HEK293 (cell line): ENCODE results near the gene FMNL3.

Source experiments
- CTCF ChIA-PET: fragments of 350-600 bp; formaldehyde crosslinking; extraction: SDS; loops from one replicate; lab custom pipeline; 2021; ENCODE audit warnings: antibody characterized with exemption; lab: Yijun Ruan, JAX
- POLR2A ChIA-PET: fragments of 300-600 bp; formaldehyde crosslinking; extraction: SDS; loops from one replicate; lab custom pipeline; 2020; ENCODE audit warnings: antibody characterized with exemption, inconsistent platforms; lab: Yijun Ruan, JAX
- H3K27ac ChIP-seq: fragments of 200-500 bp; sonication (Bioruptor generic); 2 replicates; pipeline ENCODE4 v1.5.1; 2014; ENCODE audit warnings: low read depth, low read length, control low read depth, inconsistent platforms; ENCODE audit errors: extremely low read depth
- H3K36me3 ChIP-seq, 2 experiments: fragments of 200-500 bp in 1 of 2; sonication (Bioruptor generic) in 1 of 2; 1 replicate in 1 of 2; 2 replicates in 1 of 2; pipeline ENCODE4 v1.5.1; 2014 to 2017; ENCODE audit warnings: inconsistent platforms in 2 of 2, low read length in 2 of 2; ENCODE audit not compliant: control insufficient read depth in 2 of 2, insufficient read depth in 1 of 2
- H3K4me1 ChIP-seq: fragments of 200-500 bp; sonication (Bioruptor generic); 2 replicates; pipeline ENCODE4 v1.5.1; 2014; ENCODE audit warnings: mild to moderate bottlenecking, low read length, inconsistent platforms; ENCODE audit not compliant: control insufficient read depth, insufficient read depth
- H3K4me3 ChIP-seq: 2 replicates; pipeline ENCODE4 v1.5.1; 2011; ENCODE audit warnings: low read depth, mild to moderate bottlenecking, control low read depth, low read length, moderate library complexity
- H3K9me3 ChIP-seq: fragments of 200-500 bp; sonication (Bioruptor generic); 2 replicates; pipeline ENCODE4 v1.5.1; 2014; ENCODE audit warnings: low read depth, low read length, inconsistent platforms; ENCODE audit not compliant: control insufficient read depth, insufficient read depth
- BCL11B ChIP-seq: fragments of 450-650 bp; formaldehyde crosslinking; IDR thresholded peaks from 2 replicates; pipeline ENCODE4 v1.5.1; 2016; ENCODE audit warnings: low read depth, missing biosample characterization, missing genetic modification characterization
- EGR2 ChIP-seq: fragments of 450-650 bp; formaldehyde crosslinking; IDR thresholded peaks from 2 replicates; pipeline ENCODE4 v1.5.1; 2016; ENCODE audit warnings: low read depth, missing biosample characterization, missing genetic modification characterization
- IKZF3 ChIP-seq: fragments of 450-650 bp; IDR thresholded peaks from 2 replicates; pipeline ENCODE4 v1.5.0; 2018; ENCODE audit warnings: missing biosample characterization, mild to moderate bottlenecking, missing genetic modification characterization, moderate library complexity
- KLF10 ChIP-seq: fragments of 450-650 bp; IDR thresholded peaks from 2 replicates; pipeline ENCODE4 v1.5.1; 2018; ENCODE audit warnings: missing biosample characterization, mild to moderate bottlenecking, missing genetic modification characterization
- KLF7 ChIP-seq: fragments of 450-650 bp; formaldehyde crosslinking; IDR thresholded peaks from 2 replicates; pipeline ENCODE4 v1.5.1; 2016; ENCODE audit warnings: missing biosample characterization, missing genetic modification characterization, borderline replicate concordance
- KLF8 ChIP-seq: fragments of 450-650 bp; formaldehyde crosslinking; IDR thresholded peaks from 2 replicates; pipeline ENCODE4 v1.5.1; 2016; ENCODE audit warnings: missing biosample characterization, missing genetic modification characterization
- REST ChIP-seq: fragments of 450-650 bp; formaldehyde crosslinking; IDR thresholded peaks from 2 replicates; pipeline ENCODE4 v1.5.1; 2016; ENCODE audit warnings: missing biosample characterization, missing genetic modification characterization
- SCRT1 ChIP-seq: fragments of 450-650 bp; formaldehyde crosslinking; IDR thresholded peaks from 2 replicates; pipeline ENCODE4 v1.5.1; 2016; ENCODE audit warnings: missing biosample characterization, missing genetic modification characterization, borderline replicate concordance
- SCRT2 ChIP-seq: fragments of 450-650 bp; formaldehyde crosslinking; IDR thresholded peaks from 2 replicates; pipeline ENCODE4 v1.5.1; 2016; ENCODE audit warnings: missing biosample characterization, missing genetic modification characterization
- TRIM28 ChIP-seq: IDR thresholded peaks from 2 replicates; pipeline ENCODE4 v1.6.1; 2011; ENCODE audit warnings: low read length, control low read depth, borderline replicate concordance
- ZBTB11 ChIP-seq: fragments of 450-650 bp; formaldehyde crosslinking; conservative IDR thresholded peaks from 2 replicates; pipeline ENCODE4 v1.5.1; 2016; ENCODE audit warnings: low read depth, missing biosample characterization, missing genetic modification characterization
- ZBTB17 ChIP-seq: fragments of 450-650 bp; formaldehyde crosslinking; IDR thresholded peaks from 2 replicates; pipeline ENCODE4 v1.5.1; 2016; ENCODE audit warnings: missing biosample characterization, missing genetic modification characterization
- ZBTB48 ChIP-seq: fragments of 450-650 bp; formaldehyde crosslinking; IDR thresholded peaks from 2 replicates; pipeline ENCODE4 v1.5.1; 2016; ENCODE audit warnings: missing biosample characterization, missing genetic modification characterization
- ZNF10 ChIP-seq: fragments of 450-650 bp; formaldehyde crosslinking; IDR thresholded peaks from 2 replicates; pipeline ENCODE4 v1.5.1; 2017; ENCODE audit warnings: missing biosample characterization, missing genetic modification characterization
- ZNF2 ChIP-seq: fragments of 450-650 bp; formaldehyde crosslinking; IDR thresholded peaks from 2 replicates; pipeline ENCODE4 v1.5.1; 2016; ENCODE audit warnings: missing biosample characterization, missing genetic modification characterization
- ZNF221 ChIP-seq: fragments of 450-650 bp; formaldehyde crosslinking; IDR thresholded peaks from 2 replicates; pipeline ENCODE4 v1.5.1; 2017; ENCODE audit warnings: missing biosample characterization, missing genetic modification characterization, borderline replicate concordance
- ZNF24 ChIP-seq: fragments of 450-650 bp; formaldehyde crosslinking; IDR thresholded peaks from 2 replicates; pipeline ENCODE4 v1.5.1; 2016; ENCODE audit warnings: missing biosample characterization, missing genetic modification characterization
- ZNF302 ChIP-seq: fragments of 450-650 bp; formaldehyde crosslinking; IDR thresholded peaks from 2 replicates; pipeline ENCODE4 v1.5.1; 2016; ENCODE audit warnings: missing biosample characterization, missing genetic modification characterization, low read depth
- ZNF335 ChIP-seq: fragments of 450-650 bp; formaldehyde crosslinking; conservative IDR thresholded peaks from 2 replicates; pipeline ENCODE4 v1.5.1; 2016; ENCODE audit warnings: missing biosample characterization, missing genetic modification characterization
- ZNF394 ChIP-seq: fragments of 450-650 bp; formaldehyde crosslinking; IDR thresholded peaks from 2 replicates; pipeline ENCODE4 v1.5.1; 2016; ENCODE audit warnings: missing biosample characterization, missing genetic modification characterization, mild to moderate bottlenecking, moderate library complexity, borderline replicate concordance
- ZNF600 ChIP-seq: fragments of 450-650 bp; formaldehyde crosslinking; IDR thresholded peaks from 2 replicates; pipeline ENCODE4 v1.5.1; 2016; ENCODE audit warnings: missing biosample characterization, missing genetic modification characterization
- ZNF660 ChIP-seq: fragments of 450-650 bp; IDR thresholded peaks from 2 replicates; pipeline ENCODE4 v1.5.1; 2018; ENCODE audit warnings: missing biosample characterization, mild to moderate bottlenecking, missing genetic modification characterization
- ZNF692 ChIP-seq: fragments of 450-650 bp; formaldehyde crosslinking; IDR thresholded peaks from 2 replicates; pipeline ENCODE4 v1.5.1; 2016; ENCODE audit warnings: missing biosample characterization, missing genetic modification characterization
- ZNF785 ChIP-seq: fragments of 450-650 bp; formaldehyde crosslinking; IDR thresholded peaks from 2 replicates; pipeline ENCODE4 v1.5.1; 2016; ENCODE audit warnings: missing biosample characterization, missing genetic modification characterization
- ZSCAN18 ChIP-seq: fragments of 450-650 bp; formaldehyde crosslinking; IDR thresholded peaks from 2 replicates; pipeline ENCODE4 v1.5.1; 2016; ENCODE audit warnings: missing biosample characterization, missing genetic modification characterization
- ZSCAN30 ChIP-seq: fragments of 450-650 bp; IDR thresholded peaks from 2 replicates; pipeline ENCODE4 v1.5.1; 2018; ENCODE audit warnings: missing biosample characterization, mild to moderate bottlenecking, missing genetic modification characterization, moderate library complexity

The FMNL3 gene

GRCh38 chr12:49740930-49741881 lies 34.0 kb upstream of the FMNL3 start, which contains the start of gene TMBIM6:
TMBIM6 (plus strand) TSS chr12:49741557; CDS start chr12:49752494, 10,937 bp downstream.
- peaks cover 11% of the 10 kb centered on the region for H3K4me1 ChIP-seq
- TF ChIP-seq ZNF221 (tag by site-specific recombination) (no peak), ZBTB17 (peak; percentile 100), ZNF660 (peak; percentile 70), IKZF3 (tag by site-specific recombination) (0 out of 2 replicates have a peak, but pooled peaks have one; percentile 8), ZNF600 (tag by site-specific recombination) (peak; percentile 95), KLF10 (tag by site-specific recombination) (peak; percentile 50; the same call in 1 of the 2 replicates), ZNF335 (tag by site-specific recombination) (peak; percentile 60), BCL11B (peak; percentile 93), ZSCAN30 (tag by site-specific recombination) (peak; percentile 7; the same call in 1 of the 2 replicates), EGR2 (tag by site-specific recombination) (0 out of 2 replicates have a peak, but pooled peaks have one; percentile 40), SCRT1 (tag by site-specific recombination) (no peak), KLF8 (tag by site-specific recombination) (peak; percentile 85), ZNF2 (peak; percentile 92), ZSCAN18 (tag by site-specific recombination) (no peak), ZNF302 (tag by site-specific recombination) (no peak), KLF7 (tag by site-specific recombination) (peak; percentile 93; the same call in 1 of the 2 replicates), ZNF785 (no peak), ZBTB11 (tag by site-specific recombination) (peak; percentile 93), ZNF692 (tag by site-specific recombination) (peak; percentile 60; the same call in 1 of the 2 replicates), ZNF24 (tag by site-specific recombination) (peak; percentile 55; the same call in 1 of the 2 replicates), ZNF10 (tag by site-specific recombination) (peak; percentile 79; the same call in 1 of the 2 replicates), ZNF394 (peak; percentile 52; the same call in 1 of the 2 replicates), REST (no peak), TRIM28 (peak; percentile 83; the same call in 1 of the 2 replicates), SCRT2 (tag by site-specific recombination) (peak; percentile 26; the same call in 1 of the 2 replicates), ZBTB48 (peak; percentile 47; the same call in 1 of the 2 replicates)

More at GRCh38 chr12:49740930-49741881, 34.0 kb upstream of the FMNL3 start, which contains the start of gene TMBIM6:
- POLR2A ChIA-PET, result interaction anchor here (0.6 to 1.9 kb wide), 56 partner anchors 9 to 591 kb away, joined by 3 to 15 read pairs (median 4); partner anchors contain the start of genes BCDIN3D, CERS5, COX14 and NCKAP5L
- CTCF ChIA-PET, result interaction anchor here (0.6 to 2.7 kb wide), 46 partner anchors 9 to 1847 kb away, joined by 3 to 20 read pairs (median 4); no protein-coding TSS in a partner anchor
- Histone ChIP-seq H3K36me3 (peaks cover 5 to 16% of the 10 kb centered on the region in 2 experiments; a peak in 2 of 3 replicates), H3K27ac (peak within 1 kb of the TSS; percentile 92), H3K9me3 (no peaks in the 10 kb centered on the region), H3K4me3 (peak within 1 kb of the TSS; percentile 74)
